ENCODE data around the gene RAB4B. TPM values are rescaled to one million over a fixed set of nuclear protein-coding genes. Genes with fewer than 3 reads are reported as not detected.

The RAB4B gene
- total and polyA plus RNA-seq, 2 of the 13 experiments (the other 11 are each of a cell fraction or from before 2014, with no cell fraction given) = 3.3 to 5.4 TPM

DNA sequence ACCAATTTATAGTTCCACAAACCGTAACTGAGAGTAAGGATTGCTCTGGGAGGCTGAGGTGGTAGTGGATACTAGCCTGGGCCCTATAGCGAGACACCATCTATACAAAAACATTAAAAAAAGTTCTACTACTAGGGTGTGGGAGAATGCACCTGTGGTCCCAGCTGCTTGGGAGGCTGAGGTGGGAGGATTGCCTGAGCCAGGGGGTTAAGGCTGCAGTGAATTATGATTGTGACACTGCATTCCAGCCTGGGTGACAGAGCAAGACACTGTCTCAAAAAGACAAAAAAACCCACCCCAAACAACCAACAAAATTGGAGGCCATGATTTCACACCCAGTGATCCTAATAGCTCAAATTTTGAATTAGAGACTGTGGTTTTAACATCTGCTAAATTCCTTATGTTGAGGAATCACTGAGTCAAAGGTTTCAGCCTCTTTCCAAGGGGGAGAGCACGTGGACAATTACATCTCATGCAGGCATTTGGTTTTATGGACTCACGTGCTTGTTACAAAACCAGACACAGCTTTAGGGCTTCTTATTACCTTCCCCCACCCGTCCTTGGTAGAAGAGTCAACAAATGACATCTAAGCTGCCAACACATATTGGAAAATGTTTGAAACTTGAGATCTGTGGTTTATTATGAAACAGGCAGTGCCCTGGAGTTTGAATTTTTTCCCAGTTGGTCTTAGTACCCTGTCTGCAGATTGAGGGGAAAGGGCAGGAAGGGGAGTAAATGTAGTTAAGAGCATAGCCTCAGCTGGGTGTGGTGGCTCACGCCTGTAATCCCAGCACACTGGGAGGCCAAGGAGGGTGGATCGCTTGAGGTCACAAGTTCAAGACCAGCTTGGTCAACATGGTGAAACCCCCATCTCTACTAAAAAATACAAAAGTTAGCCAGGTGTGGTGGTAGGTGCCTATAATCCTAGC lies 53.7 kb downstream of the RAB4B start (continued):
- TF ChIP-seq, protein P1, sequence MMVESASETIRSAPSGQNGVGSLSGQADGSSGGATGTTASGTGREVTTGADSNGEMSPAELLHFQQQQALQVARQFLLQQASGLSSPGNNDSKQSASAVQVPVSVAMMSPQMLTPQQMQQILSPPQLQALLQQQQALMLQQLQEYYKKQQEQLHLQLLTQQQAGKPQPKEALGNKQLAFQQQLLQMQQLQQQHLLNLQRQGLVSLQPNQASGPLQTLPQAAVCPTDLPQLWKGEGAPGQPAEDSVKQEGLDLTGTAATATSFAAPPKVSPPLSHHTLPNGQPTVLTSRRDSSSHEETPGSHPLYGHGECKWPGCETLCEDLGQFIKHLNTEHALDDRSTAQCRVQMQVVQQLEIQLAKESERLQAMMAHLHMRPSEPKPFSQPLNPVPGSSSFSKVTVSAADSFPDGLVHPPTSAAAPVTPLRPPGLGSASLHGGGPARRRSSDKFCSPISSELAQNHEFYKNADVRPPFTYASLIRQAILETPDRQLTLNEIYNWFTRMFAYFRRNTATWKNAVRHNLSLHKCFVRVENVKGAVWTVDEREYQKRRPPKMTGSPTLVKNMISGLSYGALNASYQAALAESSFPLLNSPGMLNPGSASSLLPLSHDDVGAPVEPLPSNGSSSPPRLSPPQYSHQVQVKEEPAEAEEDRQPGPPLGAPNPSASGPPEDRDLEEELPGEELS (CRISPR knock-in tag; IDR thresholded peaks at IDR 0.05) = peak; percentile 83
- TF ChIP-seq DPF2 (CRISPR knock-in tag; IDR thresholded peaks at IDR 0.05; ENCODE audit: borderline replicate concordance, low read depth) (peak; percentile 67; the same call in 1 of the 2 replicates), ATRX (CRISPR knock-in tag; IDR thresholded peaks at IDR 0.05; ENCODE audit: borderline replicate concordance) (no peak), MEF2D (CRISPR knock-in tag; IDR thresholded peaks at IDR 0.05) (peak; percentile 72; the same call in 1 of the 2 replicates), MIER3 (CRISPR knock-in tag; IDR thresholded peaks at IDR 0.05; ENCODE audit: borderline replicate concordance) (peak; percentile 86; the same call in 1 of the 2 replicates), ZNF205 (CRISPR knock-in tag; IDR thresholded peaks at IDR 0.05) (0 out of 2 replicates have a peak, but pooled peaks have one; percentile 53), ZNF331 (CRISPR knock-in tag; IDR thresholded peaks at IDR 0.05) (peak; percentile 87), RAD21 (CRISPR knock-in tag; IDR thresholded peaks at IDR 0.05) (no peak), ZNF382 (CRISPR knock-in tag; IDR thresholded peaks at IDR 0.05; ENCODE audit: borderline replicate concordance) (no peak), MAF1 (CRISPR knock-in tag; IDR thresholded peaks at IDR 0.05; ENCODE audit: borderline replicate concordance) (peak; percentile 55; the same call in 1 of the 2 replicates), ZNF644 (CRISPR knock-in tag; IDR thresholded peaks at IDR 0.05; ENCODE audit: low read depth) (peak; percentile 38; the same call in 1 of the 2 replicates), CREM (IDR thresholded peaks at IDR 0.05) (peak; percentile 64; the same call in 1 of the 2 replicates), CREM (CRISPR knock-in tag; IDR thresholded peaks at IDR 0.05) (no peak)
- TF ChIP-seq, protein P2, sequence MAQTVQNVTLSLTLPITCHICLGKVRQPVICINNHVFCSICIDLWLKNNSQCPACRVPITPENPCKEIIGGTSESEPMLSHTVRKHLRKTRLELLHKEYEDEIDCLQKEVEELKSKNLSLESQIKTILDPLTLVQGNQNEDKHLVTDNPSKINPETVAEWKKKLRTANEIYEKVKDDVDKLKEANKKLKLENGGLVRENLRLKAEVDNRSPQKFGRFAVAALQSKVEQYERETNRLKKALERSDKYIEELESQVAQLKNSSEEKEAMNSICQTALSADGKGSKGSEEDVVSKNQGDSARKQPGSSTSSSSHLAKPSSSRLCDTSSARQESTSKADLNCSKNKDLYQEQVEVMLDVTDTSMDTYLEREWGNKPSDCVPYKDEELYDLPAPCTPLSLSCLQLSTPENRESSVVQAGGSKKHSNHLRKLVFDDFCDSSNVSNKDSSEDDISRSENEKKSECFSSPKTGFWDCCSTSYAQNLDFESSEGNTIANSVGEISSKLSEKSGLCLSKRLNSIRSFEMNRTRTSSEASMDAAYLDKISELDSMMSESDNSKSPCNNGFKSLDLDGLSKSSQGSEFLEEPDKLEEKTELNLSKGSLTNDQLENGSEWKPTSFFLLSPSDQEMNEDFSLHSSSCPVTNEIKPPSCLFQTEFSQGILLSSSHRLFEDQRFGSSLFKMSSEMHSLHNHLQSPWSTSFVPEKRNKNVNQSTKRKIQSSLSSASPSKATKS (CRISPR knock-in tag; IDR thresholded peaks at IDR 0.05) = no peak
- TF ChIP-seq, protein P3, sequence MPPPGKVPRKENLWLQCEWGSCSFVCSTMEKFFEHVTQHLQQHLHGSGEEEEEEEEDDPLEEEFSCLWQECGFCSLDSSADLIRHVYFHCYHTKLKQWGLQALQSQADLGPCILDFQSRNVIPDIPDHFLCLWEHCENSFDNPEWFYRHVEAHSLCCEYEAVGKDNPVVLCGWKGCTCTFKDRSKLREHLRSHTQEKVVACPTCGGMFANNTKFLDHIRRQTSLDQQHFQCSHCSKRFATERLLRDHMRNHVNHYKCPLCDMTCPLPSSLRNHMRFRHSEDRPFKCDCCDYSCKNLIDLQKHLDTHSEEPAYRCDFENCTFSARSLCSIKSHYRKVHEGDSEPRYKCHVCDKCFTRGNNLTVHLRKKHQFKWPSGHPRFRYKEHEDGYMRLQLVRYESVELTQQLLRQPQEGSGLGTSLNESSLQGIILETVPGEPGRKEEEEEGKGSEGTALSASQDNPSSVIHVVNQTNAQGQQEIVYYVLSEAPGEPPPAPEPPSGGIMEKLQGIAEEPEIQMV (CRISPR knock-in tag; IDR thresholded peaks at IDR 0.05; ENCODE audit: low read depth) = no peak
- TF ChIP-seq, protein P4, sequence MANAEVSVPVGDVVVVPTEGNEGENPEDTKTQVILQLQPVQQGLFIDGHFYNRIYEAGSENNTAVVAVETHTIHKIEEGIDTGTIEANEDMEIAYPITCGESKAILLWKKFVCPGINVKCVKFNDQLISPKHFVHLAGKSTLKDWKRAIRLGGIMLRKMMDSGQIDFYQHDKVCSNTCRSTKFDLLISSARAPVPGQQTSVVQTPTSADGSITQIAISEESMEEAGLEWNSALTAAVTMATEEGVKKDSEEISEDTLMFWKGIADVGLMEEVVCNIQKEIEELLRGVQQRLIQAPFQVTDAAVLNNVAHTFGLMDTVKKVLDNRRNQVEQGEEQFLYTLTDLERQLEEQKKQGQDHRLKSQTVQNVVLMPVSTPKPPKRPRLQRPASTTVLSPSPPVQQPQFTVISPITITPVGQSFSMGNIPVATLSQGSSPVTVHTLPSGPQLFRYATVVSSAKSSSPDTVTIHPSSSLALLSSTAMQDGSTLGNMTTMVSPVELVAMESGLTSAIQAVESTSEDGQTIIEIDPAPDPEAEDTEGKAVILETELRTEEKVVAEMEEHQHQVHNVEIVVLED (CRISPR knock-in tag; IDR thresholded peaks at IDR 0.05; ENCODE audit: borderline replicate concordance) = peak; percentile 24; the same call in 1 of the 2 replicates
- TF ChIP-seq, protein P5, sequence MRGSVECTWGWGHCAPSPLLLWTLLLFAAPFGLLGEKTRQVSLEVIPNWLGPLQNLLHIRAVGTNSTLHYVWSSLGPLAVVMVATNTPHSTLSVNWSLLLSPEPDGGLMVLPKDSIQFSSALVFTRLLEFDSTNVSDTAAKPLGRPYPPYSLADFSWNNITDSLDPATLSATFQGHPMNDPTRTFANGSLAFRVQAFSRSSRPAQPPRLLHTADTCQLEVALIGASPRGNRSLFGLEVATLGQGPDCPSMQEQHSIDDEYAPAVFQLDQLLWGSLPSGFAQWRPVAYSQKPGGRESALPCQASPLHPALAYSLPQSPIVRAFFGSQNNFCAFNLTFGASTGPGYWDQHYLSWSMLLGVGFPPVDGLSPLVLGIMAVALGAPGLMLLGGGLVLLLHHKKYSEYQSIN (CRISPR knock-in tag; IDR thresholded peaks at IDR 0.05; ENCODE audit: borderline replicate concordance) = no peak
- TF ChIP-seq, protein P6, sequence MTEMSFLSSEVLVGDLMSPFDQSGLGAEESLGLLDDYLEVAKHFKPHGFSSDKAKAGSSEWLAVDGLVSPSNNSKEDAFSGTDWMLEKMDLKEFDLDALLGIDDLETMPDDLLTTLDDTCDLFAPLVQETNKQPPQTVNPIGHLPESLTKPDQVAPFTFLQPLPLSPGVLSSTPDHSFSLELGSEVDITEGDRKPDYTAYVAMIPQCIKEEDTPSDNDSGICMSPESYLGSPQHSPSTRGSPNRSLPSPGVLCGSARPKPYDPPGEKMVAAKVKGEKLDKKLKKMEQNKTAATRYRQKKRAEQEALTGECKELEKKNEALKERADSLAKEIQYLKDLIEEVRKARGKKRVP (CRISPR knock-in tag; IDR thresholded peaks at IDR 0.05) = peak in 1 of 2 experiments; percentile 88; a peak in 2 of 4 replicates
